Activated CD4-positive, alpha-beta memory T cell treated with anti-CD3 and anti-CD28 coated beads for 36 hours (primary cell): ENCODE data around the gene KIF17. TPM values are rescaled to one million over a fixed set of nuclear protein-coding genes. Genes with fewer than 3 reads are reported as not detected.

Experiments used
- total RNA-seq, 2 experiments: library from RNA; stranded (reverse); gene quantifications; one replicate each; pipeline ENCODE4 v1.2.3, GENCODE V29; 2021

Gene KIF17
- total RNA-seq, 2 experiments from 2014 or later = not detected

Other genes starting within 250 kb of the KIF17 start
- gene CAMK2N1, start 231.8 kb downstream of the KIF17 start, total RNA-seq = under 1 TPM; 0.81 to 0.87 TPM
- 10 to 100 TPM; 16.3 to 16.7 TPM for gene MUL1, start 209.9 kb downstream of the KIF17 start, total RNA-seq
- gene FAM43B, start 165.4 kb downstream of the KIF17 start, total RNA-seq = not detected
- not detected for gene CDA, start 128.9 kb downstream of the KIF17 start, total RNA-seq
- 1 to 10 TPM; 4.4 to 4.8 TPM for gene PINK1, start 84.5 kb downstream of the KIF17 start, total RNA-seq
- 100 to 1,000 TPM; 165 to 180 TPM for gene DDOST, start 56.6 kb downstream of the KIF17 start, total RNA-seq
- under 1 TPM; 0.07 to 0.12 TPM for gene SH2D5, start 14.7 kb upstream of the KIF17 start, total RNA-seq
- gene HP1BP3, start 69.3 kb upstream of the KIF17 start, total RNA-seq = 100 to 1,000 TPM; 209 to 225 TPM